ENCODE results near the gene SAMMSON.

The SAMMSON gene

DNA sequence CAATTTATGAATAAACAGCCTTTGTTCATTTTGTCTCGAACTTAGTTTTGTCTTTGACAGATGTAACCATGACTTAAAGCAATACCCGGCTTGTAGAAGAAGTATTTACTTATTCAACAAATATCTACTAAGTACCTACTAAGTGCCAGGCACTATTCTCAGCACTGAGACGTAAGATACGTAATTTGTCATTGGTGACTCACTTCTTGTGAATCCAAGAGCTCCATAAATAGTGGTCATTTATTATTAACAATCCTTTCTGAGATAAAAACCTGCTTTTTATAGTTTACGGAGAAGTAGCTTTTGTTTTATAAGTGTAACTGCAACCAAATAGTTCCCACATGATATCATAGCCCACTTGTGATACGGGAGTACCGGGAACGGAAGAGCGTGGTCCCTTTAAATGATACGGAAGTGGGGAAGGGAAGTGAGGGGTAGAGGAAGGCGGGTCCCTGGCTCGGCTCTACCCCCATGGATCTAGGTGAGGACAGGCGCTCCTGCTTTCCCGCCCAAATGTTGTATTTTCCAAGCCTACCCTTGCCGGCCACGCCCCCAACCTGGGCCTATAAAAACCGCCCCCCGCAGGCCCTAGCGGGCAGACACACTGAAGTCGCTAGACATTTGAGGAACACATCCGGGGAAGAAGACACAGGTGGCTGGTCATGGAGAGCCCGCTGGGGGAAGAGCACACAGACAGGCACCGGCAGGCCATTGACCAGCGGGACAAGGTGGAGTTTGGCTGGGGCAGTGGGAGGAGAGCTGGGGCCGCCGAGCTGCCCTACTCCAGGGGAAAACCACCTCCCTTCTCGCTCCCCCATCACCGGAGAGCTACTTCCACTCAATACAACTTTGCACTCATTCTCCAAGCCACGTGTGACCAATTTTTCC is at the start of gene SAMMSON:
Gene SAMMSON (plus strand): TSS at position 594 of the 888 bp plus-strand sequence.
- H3K27ac ChIP-seq (ENCODE audit: low read length): no peak within 1 kb of the TSS
- H3K9ac ChIP-seq (ENCODE audit: low read depth, low read length): no peak within 1 kb of the TSS

DNA sequence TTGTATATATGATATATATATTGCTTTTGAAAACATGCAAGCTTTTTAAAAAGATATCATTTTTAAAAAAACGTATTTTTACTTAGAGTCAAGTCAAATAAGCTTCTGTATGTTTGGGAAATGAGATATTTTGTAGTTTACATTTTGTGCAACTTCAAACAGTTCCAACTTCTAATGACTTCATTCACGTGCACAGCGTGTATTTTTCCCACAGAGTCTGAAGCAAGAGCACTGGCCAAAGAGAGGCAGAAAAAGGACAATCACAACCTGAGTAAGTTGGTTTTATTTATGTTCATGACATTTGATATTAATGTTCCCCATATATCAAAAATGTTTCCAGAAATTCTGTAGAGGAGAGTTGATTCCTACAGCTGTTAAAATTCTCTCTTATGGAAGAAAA is 47.9 kb upstream of the SAMMSON start:
- Histone ChIP-seq H3K36me3 (ENCODE audit: insufficient read depth, low read depth, low read length) (no peaks in the 10 kb centered on the region), H3K9ac (ENCODE audit: low read depth, low read length) (no peak overlapping the region), H3K4me3 (ENCODE audit: low read length) (no peak overlapping the region), H3K27ac (ENCODE audit: low read length) (no peak overlapping the region), H3K4me1 (ENCODE audit: insufficient read depth, low read length) (no peaks in the 10 kb centered on the region), H3K9me3 (ENCODE audit: insufficient read depth, low read depth, low read length) (no peaks in the 10 kb centered on the region), H3K27me3 (ENCODE audit: insufficient read depth, low read length) (no peaks in the 10 kb centered on the region)

More for the DNA sequence above, at the start of gene SAMMSON:
- Histone ChIP-seq H3K36me3 (ENCODE audit: insufficient read depth, low read depth, low read length) (no peaks in the 10 kb centered on the region), H3K4me3 (ENCODE audit: low read length) (no peak within 1 kb of the TSS), H3K9me3 (ENCODE audit: insufficient read depth, low read depth, low read length) (no peaks in the 10 kb centered on the region), H3K27me3 (ENCODE audit: insufficient read depth, low read length) (no peaks in the 10 kb centered on the region), H3K4me1 (ENCODE audit: insufficient read depth, low read length) (peaks cover 9% of the 10 kb centered on the region; the same call in 1 of the 2 replicates)

- H3K27ac ChIP-seq (ENCODE audit: low read length): no peak overlapping the region
- no peaks in the 10 kb centered on the region for H3K9me3 ChIP-seq (ENCODE audit: insufficient read depth, low read depth, low read length)
- H3K27me3 ChIP-seq (ENCODE audit: insufficient read depth, low read length): no peaks in the 10 kb centered on the region
- no peak overlapping the region for H3K4me3 ChIP-seq (ENCODE audit: low read length)
- H3K4me1 ChIP-seq (ENCODE audit: insufficient read depth, low read length): no peaks in the 10 kb centered on the region
- H3K9ac ChIP-seq (ENCODE audit: low read depth, low read length): no peak overlapping the region
- no peaks in the 10 kb centered on the region for H3K36me3 ChIP-seq (ENCODE audit: insufficient read depth, low read depth, low read length)
Observed at GRCh38 chr3:69959581-69959980, 40.0 kb upstream of the SAMMSON start.

GRCh38 chr3:69961706-69962439 is 37.7 kb upstream of the SAMMSON start:
- no peaks in the 10 kb centered on the region for H3K27me3 ChIP-seq (ENCODE audit: insufficient read depth, low read length)
- no peaks in the 10 kb centered on the region for H3K9me3 ChIP-seq (ENCODE audit: insufficient read depth, low read depth, low read length)
- no peak overlapping the region for H3K27ac ChIP-seq (ENCODE audit: low read length)
- no peaks in the 10 kb centered on the region for H3K36me3 ChIP-seq (ENCODE audit: insufficient read depth, low read depth, low read length)
- H3K4me3 ChIP-seq (ENCODE audit: low read length): no peak overlapping the region
- H3K9ac ChIP-seq (ENCODE audit: low read depth, low read length): no peak overlapping the region
- H3K4me1 ChIP-seq (ENCODE audit: insufficient read depth, low read length): no peaks in the 10 kb centered on the region

GRCh38 chr3:69963643-69964042 is 35.9 kb upstream of the SAMMSON start:
- Histone ChIP-seq H3K36me3 (ENCODE audit: insufficient read depth, low read depth, low read length) (no peaks in the 10 kb centered on the region), H3K9me3 (ENCODE audit: insufficient read depth, low read depth, low read length) (no peaks in the 10 kb centered on the region), H3K4me1 (ENCODE audit: insufficient read depth, low read length) (no peaks in the 10 kb centered on the region), H3K9ac (ENCODE audit: low read depth, low read length) (no peak overlapping the region), H3K27me3 (ENCODE audit: insufficient read depth, low read length) (no peaks in the 10 kb centered on the region), H3K27ac (ENCODE audit: low read length) (no peak overlapping the region), H3K4me3 (ENCODE audit: low read length) (no peak overlapping the region)

- Histone ChIP-seq H3K36me3 (ENCODE audit: insufficient read depth, low read depth, low read length) (no peaks in the 10 kb centered on the region), H3K27me3 (ENCODE audit: insufficient read depth, low read length) (no peaks in the 10 kb centered on the region), H3K27ac (ENCODE audit: low read length) (no peak overlapping the region), H3K4me3 (ENCODE audit: low read length) (no peak overlapping the region), H3K9ac (ENCODE audit: low read depth, low read length) (no peak overlapping the region), H3K9me3 (ENCODE audit: insufficient read depth, low read depth, low read length) (no peaks in the 10 kb centered on the region), H3K4me1 (ENCODE audit: insufficient read depth, low read length) (no peaks in the 10 kb centered on the region)
Observed at GRCh38 chr3:69967156-69967555, 32.4 kb upstream of the SAMMSON start.

DNA sequence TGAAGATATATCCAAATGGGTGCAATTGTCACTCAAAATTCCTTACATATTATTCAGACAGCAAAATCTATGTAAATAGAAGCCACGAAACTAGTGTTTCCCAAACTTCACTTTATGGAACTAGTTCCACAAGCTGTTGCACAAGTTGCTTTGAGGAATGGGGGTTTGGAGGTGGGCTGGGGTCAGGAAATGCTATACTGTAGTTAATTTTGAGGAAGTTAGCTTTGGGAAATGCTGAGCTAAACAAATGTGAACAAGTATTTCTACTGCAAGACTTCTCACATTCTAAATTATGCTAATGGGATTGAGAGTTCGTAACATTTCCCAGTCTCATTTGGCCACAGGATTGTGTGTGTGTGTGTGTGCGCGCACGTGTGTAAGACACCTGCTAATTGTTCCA is 28.7 kb upstream of the SAMMSON start:
- H3K9me3 ChIP-seq (ENCODE audit: insufficient read depth, low read depth, low read length): no peaks in the 10 kb centered on the region
- H3K4me3 ChIP-seq (ENCODE audit: low read length): no peak overlapping the region
- no peak overlapping the region for H3K27ac ChIP-seq (ENCODE audit: low read length)
- H3K27me3 ChIP-seq (ENCODE audit: insufficient read depth, low read length): no peaks in the 10 kb centered on the region
- H3K9ac ChIP-seq (ENCODE audit: low read depth, low read length): no peak overlapping the region
- H3K36me3 ChIP-seq (ENCODE audit: insufficient read depth, low read depth, low read length): no peaks in the 10 kb centered on the region
- no peaks in the 10 kb centered on the region for H3K4me1 ChIP-seq (ENCODE audit: insufficient read depth, low read length)

DNA sequence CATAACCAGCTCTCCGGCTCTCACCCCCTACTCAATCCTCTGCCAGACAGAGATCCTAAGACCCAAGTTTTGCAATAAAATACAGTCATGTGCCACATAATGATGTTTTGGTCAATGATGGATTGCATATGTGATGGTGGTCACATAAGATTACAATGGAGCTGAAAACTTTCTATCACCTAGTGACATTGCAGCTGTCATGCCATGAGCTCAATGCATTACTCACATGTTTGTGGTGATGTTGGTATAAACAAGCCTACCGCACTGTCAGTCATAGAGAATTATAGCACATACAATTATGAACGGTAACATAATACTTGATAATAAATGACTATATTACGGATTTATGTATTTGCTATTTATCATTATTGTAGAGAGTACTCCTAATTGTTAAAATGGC is 26.9 kb upstream of the SAMMSON start:
- H3K9me3 ChIP-seq (ENCODE audit: insufficient read depth, low read depth, low read length): no peaks in the 10 kb centered on the region; the same call in 1 of the 2 replicates

DNA sequence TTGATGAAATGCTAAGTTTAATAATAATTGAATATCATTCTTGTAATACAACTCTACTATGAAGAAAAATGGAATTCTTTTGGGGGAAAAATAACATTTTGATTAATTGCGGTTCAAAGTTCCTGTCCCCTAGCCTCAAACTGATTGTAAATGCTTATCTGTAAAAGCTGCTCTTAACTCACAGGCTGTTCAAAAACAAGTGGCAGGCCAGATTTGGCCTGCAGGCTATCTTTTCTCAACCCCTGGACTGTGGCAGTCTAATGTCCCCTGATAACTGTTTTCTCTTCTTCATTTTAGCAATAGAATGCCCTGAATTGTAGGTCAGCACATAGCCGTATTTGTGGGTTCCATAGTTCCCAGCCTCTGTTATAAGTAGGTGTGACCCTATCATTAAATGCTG is 23.5 kb upstream of the SAMMSON start:
- 0 out of 2 replicates have a peak, but pooled peaks cover under 1% of the 10 kb centered on the region for H3K27me3 ChIP-seq (ENCODE audit: insufficient read depth, low read length)
- no peaks in the 10 kb centered on the region for H3K36me3 ChIP-seq (ENCODE audit: insufficient read depth, low read depth, low read length)
- no peaks in the 10 kb centered on the region for H3K4me1 ChIP-seq (ENCODE audit: insufficient read depth, low read length)
- H3K9ac ChIP-seq (ENCODE audit: low read depth, low read length): no peak overlapping the region
- no peak overlapping the region for H3K27ac ChIP-seq (ENCODE audit: low read length)
- no peak overlapping the region for H3K4me3 ChIP-seq (ENCODE audit: low read length)
- H3K9me3 ChIP-seq (ENCODE audit: insufficient read depth, low read depth, low read length): peaks cover 12% of the 10 kb centered on the region

More for the DNA sequence above, 26.9 kb upstream of the SAMMSON start:
- Histone ChIP-seq H3K27ac (ENCODE audit: low read length) (no peak overlapping the region), H3K9ac (ENCODE audit: low read depth, low read length) (no peak overlapping the region), H3K4me3 (ENCODE audit: low read length) (no peak overlapping the region), H3K27me3 (ENCODE audit: insufficient read depth, low read length) (no peaks in the 10 kb centered on the region), H3K36me3 (ENCODE audit: insufficient read depth, low read depth, low read length) (no peaks in the 10 kb centered on the region), H3K4me1 (ENCODE audit: insufficient read depth, low read length) (no peaks in the 10 kb centered on the region)

DNA sequence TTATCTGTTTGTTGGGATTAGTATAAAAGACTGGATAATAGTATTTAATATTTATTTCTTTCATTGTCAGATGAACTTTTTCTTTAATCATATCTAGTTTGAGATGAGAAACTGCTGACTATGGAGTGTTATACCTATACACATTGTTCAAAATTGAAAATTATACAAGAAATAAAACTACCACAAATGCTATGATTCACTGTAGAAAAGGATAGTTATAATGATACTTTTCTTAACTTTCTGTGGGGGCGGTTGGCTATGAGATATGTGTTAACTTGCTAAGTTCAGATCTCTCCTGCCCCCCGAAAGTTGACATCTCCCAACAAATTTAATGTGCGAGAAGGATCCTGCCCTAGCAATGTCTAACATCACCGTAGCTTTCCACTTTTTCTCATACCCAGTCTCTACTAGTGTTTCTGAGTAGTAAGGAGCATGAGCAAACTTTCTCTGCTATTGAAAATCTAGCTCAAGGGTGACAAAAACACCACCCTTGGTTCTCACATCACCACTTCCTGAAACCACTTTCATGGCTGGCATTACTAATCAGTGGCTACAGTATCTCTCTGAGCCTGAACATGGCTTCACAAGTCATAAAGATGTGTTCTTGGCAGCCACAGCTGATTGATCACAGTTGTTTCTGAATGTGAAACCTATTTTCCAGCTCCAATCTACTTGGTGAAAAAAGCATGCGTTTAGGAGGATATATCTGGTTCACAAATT is 15.8 kb upstream of the SAMMSON start:
- peaks cover 3% of the 10 kb centered on the region; the same call in 1 of the 2 replicates for H3K4me1 ChIP-seq (ENCODE audit: insufficient read depth, low read length)
- no peak overlapping the region for H3K9ac ChIP-seq (ENCODE audit: low read depth, low read length)
- H3K9me3 ChIP-seq (ENCODE audit: insufficient read depth, low read depth, low read length): peaks cover 7% of the 10 kb centered on the region
- no peak overlapping the region for H3K27ac ChIP-seq (ENCODE audit: low read length)
- no peak overlapping the region for H3K4me3 ChIP-seq (ENCODE audit: low read length)
- peaks cover 47% of the 10 kb centered on the region for H3K27me3 ChIP-seq (ENCODE audit: insufficient read depth, low read length)
- H3K36me3 ChIP-seq (ENCODE audit: insufficient read depth, low read depth, low read length): no peaks in the 10 kb centered on the region

GRCh38 chr3:69985266-69985665 is 14.3 kb upstream of the SAMMSON start:
- Histone ChIP-seq H3K27ac (ENCODE audit: low read length) (no peak overlapping the region), H3K4me3 (ENCODE audit: low read length) (no peak overlapping the region), H3K27me3 (ENCODE audit: insufficient read depth, low read length) (peaks cover 47% of the 10 kb centered on the region), H3K9ac (ENCODE audit: low read depth, low read length) (no peak overlapping the region), H3K9me3 (ENCODE audit: insufficient read depth, low read depth, low read length) (no peaks in the 10 kb centered on the region), H3K36me3 (ENCODE audit: insufficient read depth, low read depth, low read length) (no peaks in the 10 kb centered on the region), H3K4me1 (ENCODE audit: insufficient read depth, low read length) (peaks cover 3% of the 10 kb centered on the region; the same call in 1 of the 2 replicates)

All from iPS-20b (cell line).